Fibroblast of pulmonary artery (primary cell): ENCODE results near the gene PLA2G2F.

Experiments
- DNase-seq: peaks from one replicate; pipeline ENCODE4 v3.0.0-alpha.2; 2010; ENCODE audit warnings: low read depth
- H3K4me3 ChIP-seq: replicated peaks from 2 replicates; pipeline ENCODE4 v1.5.1; 2011; ENCODE audit warnings: low read depth, mild to moderate bottlenecking, control low read depth, low read length, moderate library complexity
- TF ChIP-seq, protein P1 (sequence below): IDR thresholded peaks from 2 replicates; pipeline ENCODE4 v1.5.1; 2011; ENCODE audit warnings: mild to moderate bottlenecking, control low read depth, low read length, inconsistent platforms; ENCODE audit errors: missing control alignments

Gene PLA2G2F

DNA sequence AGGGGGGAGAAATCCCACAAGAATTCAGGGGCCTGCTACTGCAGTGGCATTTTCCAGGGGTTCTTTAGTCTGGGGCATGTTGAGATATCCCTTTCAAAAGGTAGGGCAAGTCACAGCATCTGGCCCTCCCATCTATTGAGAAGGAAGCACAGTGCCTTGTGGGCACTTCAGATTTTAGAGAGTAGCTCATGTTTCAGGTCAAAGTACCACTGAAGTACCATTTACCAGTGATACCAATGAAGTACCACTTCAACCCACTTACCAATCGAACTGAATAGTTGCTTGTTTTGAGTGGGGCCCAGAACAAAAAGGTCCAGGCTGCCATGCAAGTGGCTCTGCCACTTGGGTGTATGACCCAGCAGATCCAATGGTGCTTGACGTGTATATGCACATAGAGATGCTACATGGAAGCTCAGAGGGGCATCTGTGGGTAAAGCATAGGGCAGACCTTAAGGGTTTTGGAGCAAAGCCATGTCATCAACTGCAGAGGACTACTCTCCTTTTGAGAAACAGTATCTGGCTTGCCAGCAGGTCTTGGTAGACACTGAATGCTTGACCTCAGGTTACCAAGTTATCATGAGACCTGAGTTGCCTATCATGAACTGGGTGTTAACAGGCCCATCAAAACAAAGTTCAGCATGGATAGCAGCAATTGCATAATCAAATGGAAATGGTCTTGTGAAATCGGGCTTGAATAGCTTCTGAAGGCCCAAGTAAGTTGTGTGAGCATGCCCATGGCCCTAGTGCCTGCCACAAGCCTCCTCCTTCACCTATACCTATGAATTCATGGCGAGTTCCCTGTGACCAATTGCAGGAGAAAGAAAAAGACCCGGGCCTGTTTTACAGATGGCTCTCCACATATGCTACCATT is 43.3 kb upstream of the PLA2G2F start:
- TF ChIP-seq, protein P1, sequence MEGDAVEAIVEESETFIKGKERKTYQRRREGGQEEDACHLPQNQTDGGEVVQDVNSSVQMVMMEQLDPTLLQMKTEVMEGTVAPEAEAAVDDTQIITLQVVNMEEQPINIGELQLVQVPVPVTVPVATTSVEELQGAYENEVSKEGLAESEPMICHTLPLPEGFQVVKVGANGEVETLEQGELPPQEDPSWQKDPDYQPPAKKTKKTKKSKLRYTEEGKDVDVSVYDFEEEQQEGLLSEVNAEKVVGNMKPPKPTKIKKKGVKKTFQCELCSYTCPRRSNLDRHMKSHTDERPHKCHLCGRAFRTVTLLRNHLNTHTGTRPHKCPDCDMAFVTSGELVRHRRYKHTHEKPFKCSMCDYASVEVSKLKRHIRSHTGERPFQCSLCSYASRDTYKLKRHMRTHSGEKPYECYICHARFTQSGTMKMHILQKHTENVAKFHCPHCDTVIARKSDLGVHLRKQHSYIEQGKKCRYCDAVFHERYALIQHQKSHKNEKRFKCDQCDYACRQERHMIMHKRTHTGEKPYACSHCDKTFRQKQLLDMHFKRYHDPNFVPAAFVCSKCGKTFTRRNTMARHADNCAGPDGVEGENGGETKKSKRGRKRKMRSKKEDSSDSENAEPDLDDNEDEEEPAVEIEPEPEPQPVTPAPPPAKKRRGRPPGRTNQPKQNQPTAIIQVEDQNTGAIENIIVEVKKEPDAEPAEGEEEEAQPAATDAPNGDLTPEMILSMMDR = no peak
- no peak overlapping the region for H3K4me3 ChIP-seq
- peak; percentile 43 for DNase-seq

DNA sequence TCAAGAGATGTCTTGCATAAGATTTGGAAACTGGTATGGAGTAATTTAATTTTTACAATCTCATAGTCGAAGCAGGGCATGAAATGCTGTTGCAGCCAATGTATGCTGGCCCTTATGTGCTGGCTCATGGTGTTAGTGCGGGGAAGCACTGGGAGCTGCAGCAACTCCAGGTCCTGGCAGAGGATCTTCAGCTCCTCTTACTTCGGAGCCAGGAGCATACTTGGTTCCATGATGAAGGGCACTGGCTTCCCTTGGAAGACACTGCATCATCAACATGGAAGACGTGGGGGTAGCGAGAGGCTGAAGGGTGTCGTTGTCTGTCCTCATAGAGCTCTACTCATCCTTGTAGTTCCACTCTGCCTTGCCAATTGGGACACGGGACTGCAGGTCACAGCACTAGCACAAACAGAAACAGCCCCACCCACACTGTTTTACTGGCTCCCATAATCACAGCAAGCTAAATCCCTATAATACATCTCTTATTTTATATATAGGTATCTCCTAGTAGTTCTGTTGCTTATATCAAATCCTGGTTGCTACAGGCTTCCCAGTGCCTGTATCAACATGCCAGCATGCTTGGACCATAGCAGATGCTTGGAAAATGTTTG is 42.2 kb upstream of the PLA2G2F start:
- DNase-seq = no peak
- TF ChIP-seq, protein P1 = no peak
- H3K4me3 ChIP-seq = no peak overlapping the region

DNA sequence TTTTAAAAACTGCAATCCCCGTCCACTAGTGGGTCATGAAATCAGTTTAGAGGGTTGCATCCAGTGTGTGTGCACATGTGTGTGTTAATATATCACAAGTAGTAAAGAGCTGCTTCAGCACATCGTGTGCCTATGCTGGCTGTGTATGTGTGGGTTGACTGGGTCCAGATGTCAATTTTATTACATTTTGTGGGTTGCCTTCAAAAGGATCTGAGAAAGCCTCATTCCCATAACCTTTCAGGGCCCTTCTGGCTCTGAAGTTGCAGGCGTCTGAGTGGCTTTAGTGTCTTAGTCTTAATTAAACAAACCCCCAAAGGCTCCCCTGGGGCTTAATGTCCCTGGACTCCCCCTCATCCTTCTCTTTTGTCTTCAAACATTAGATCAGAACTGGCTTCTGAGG is 39.6 kb upstream of the PLA2G2F start:
- no peak for DNase-seq
- H3K4me3 ChIP-seq = no peak overlapping the region
- TF ChIP-seq, protein P1 = no peak

DNA sequence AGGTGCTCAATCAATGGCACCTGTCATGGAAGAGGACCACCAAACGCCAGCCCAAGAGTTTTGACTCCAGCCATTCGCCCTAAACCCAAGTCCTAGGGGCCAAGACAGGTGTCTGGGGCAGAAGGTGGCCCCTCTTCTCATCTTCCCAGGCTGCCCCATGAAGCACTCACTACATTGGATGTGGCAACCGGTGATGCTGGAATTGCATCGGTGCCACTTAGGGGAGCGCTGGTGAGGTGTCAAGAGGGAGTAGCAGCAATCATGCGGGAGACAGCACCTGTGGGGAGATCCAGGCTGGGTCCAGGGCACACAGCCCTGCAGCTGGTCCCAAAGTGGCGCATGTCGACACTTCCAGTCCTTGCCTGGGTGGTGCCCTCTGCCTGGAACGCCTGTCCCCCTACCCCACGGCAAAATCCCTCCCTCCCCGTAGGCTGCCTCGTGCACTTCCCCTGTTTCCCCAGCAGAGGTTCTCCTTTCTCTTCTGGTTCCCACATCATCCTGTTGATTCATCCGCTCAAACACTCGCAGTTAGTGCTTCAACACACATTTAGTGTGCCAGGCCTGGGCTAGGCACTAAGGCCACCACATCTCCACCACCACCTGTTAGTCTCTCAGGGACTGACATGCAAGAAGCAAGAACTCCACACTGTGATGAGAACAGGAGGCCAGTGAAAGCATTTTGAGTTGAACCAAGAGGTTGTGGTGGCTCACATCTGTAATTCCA is 38.3 kb upstream of the PLA2G2F start:
- DNase-seq = peak; percentile 74
- no peak overlapping the region for H3K4me3 ChIP-seq
- TF ChIP-seq, protein P1 = peak; percentile 77

DNA sequence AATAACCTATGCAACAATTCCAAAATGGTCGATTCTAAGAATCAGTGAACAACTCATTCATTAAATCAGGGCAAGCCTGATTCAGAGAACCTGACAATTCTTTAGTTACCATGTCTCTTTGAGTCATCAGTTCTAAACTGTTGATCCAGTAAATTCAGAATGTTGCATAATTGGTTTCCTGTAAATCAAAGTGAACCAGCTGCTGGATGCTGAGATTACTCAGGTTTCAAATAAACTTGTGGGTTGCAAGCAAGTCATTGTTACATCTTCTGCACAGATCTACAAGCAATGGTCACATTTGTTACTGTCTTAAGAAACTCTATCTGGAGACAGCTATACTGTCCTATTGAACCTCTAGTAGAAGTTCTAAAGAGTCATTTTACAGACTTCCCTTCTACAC is 36.2 kb upstream of the PLA2G2F start:
- peak; percentile 77 for DNase-seq
- H3K4me3 ChIP-seq = no peak overlapping the region
- TF ChIP-seq, protein P1 = no peak

DNA sequence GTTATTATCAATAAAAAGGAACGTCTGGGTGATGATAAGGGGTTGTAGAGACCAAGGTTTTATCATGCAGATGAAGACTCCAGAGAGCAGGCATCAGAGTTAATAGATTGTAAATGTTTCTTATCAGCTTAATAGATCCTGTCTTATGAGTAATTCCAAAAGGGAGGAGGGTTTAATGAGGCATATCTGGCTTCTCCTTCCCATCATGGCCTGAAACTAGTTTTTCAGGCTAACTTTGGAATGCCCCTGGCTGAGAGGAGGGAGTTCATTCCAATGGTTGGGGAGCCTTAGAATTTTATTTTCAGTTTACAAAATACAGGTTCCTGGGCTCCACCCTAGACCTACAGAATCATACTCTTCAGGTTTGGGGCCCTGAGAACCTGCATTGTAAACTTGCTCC is 33.3 kb upstream of the PLA2G2F start:
- DNase-seq = no peak
- TF ChIP-seq, protein P1 = no peak
- H3K4me3 ChIP-seq = no peak overlapping the region
